HCT116 (cell line): ENCODE measurements around the gene UBE2R2. TPM values are rescaled to one million over a fixed set of nuclear protein-coding genes. Genes with fewer than 3 reads are reported as not detected.

Source experiments
- ATAC-seq: fragments of 200-7000 bp; cut with Tn5 transposase; 2 replicates; pipeline ENCODE4 v1.9.1; 2020; ENCODE audit warnings: mild to moderate bottlenecking, moderate library complexity
- BruUV-seq: library from RNA; stranded (reverse); fragments of 400-500 nt; replicated peaks from 2 replicates; lab custom pipeline; 2021; lab: Mats Ljungman, UMichigan
- CTCF ChIA-PET: fragments of 300-600 bp; sonication (Branson Sonifier 250); formaldehyde crosslinking; loops from one replicate; lab custom pipeline; 2021; ENCODE audit warnings: antibody characterized with exemption; lab: Charles Lee
- POLR2A ChIA-PET: fragments of 300-600, 350-600 bp; sonication (Branson Sonifier 250); formaldehyde crosslinking; loops from one replicate; lab custom pipeline; 2021; ENCODE audit warnings: antibody characterized with exemption; lab: Charles Lee
- RAD21 ChIA-PET, 2 experiments: fragments of 300-600 bp; sonication (Branson Sonifier 250); formaldehyde crosslinking; loops; one replicate each; lab custom pipeline; 2023; ENCODE audit warnings: low total read pairs in 2 of 2; ENCODE audit not compliant: uncharacterized antibody in 2 of 2, unreplicated experiment in 2 of 2, low non-redundant PET in 1 of 2; lab: Charles Lee
- DNase-seq: peaks from one replicate; pipeline ENCODE4 v3.0.0-alpha.2; 2010; ENCODE audit warnings: low read depth, low spot score
- H2AFZ ChIP-seq: fragments of 200-600 bp; shearing (Covaris generic), sonication (generic); 2 replicates; pipeline ENCODE4 v1.6.1; 2017; ENCODE audit warnings: low read depth, mixed run types, mixed read lengths, antibody characterized with exemption, low read length; ENCODE audit not compliant: poor library complexity, severe bottlenecking
- H3K27ac ChIP-seq: 2 replicates; pipeline ENCODE4 v1.5.1; 2012; ENCODE audit warnings: low read depth, low read length
- H3K27me3 ChIP-seq: fragments of 200-600 bp; sonication (generic); 2 replicates; pipeline ENCODE4 v1.6.1; 2016; ENCODE audit warnings: mixed run types, low read length, mixed read lengths; ENCODE audit not compliant: insufficient read depth
- H3K36me3 ChIP-seq, 2 experiments: fragments of 200-500 bp in 1 of 2; fragments of 200-600 bp in 1 of 2; sonication (Bioruptor generic) in 1 of 2; sonication (generic) in 1 of 2; 2 replicates each; pipeline versions ENCODE4 v1.5.1 to v1.6.1; 2014 to 2016; ENCODE audit warnings: low read length in 2 of 2, inconsistent platforms in 1 of 2, mixed read lengths in 1 of 2, mixed run types in 1 of 2; ENCODE audit not compliant: insufficient read depth in 2 of 2, control insufficient read depth in 1 of 2
- H3K4me1 ChIP-seq, 2 experiments: fragments of 200-600 bp in 1 of 2; sonication (generic) in 1 of 2; 2 replicates each; pipeline versions ENCODE4 v1.5.1 to v1.6.1; 2012 to 2017; ENCODE audit warnings: low read length in 2 of 2, inconsistent platforms in 1 of 2, mild to moderate bottlenecking in 1 of 2, mixed read lengths in 1 of 2, mixed run types in 1 of 2, moderate library complexity in 1 of 2; ENCODE audit not compliant: insufficient read depth in 2 of 2, control insufficient read depth in 1 of 2
- H3K4me2 ChIP-seq: fragments of 200-600 bp; sonication (generic); 2 replicates; pipeline ENCODE4 v1.6.1; 2017; ENCODE audit warnings: mixed run types, low read length, mixed read lengths
- H3K4me3 ChIP-seq, 2 experiments: fragments of 200-600 bp in 1 of 2; sonication (generic) in 1 of 2; replicated peaks in 1 of 2; 2 replicates each; pipeline ENCODE4 v1.5.1; 2011 to 2016; ENCODE audit warnings: low read length in 2 of 2, control low read depth in 1 of 2, low read depth in 1 of 2, mild to moderate bottlenecking in 1 of 2, mixed read lengths in 1 of 2, mixed run types in 1 of 2
- H3K79me2 ChIP-seq: fragments of 200-600 bp; sonication (generic); 2 replicates; pipeline ENCODE4 v1.6.1; 2017; ENCODE audit warnings: mild to moderate bottlenecking, mixed run types, low read length, moderate library complexity, mixed read lengths; ENCODE audit not compliant: insufficient read depth
- H3K9ac ChIP-seq: fragments of 200-600 bp; sonication (generic); 2 replicates; pipeline ENCODE4 v1.6.1; 2016; ENCODE audit warnings: low read length, mixed read lengths
- H3K9me2 ChIP-seq: fragments of 200-600 bp; sonication (generic), shearing (Covaris generic); 2 replicates; pipeline ENCODE4 v1.6.1; 2017; ENCODE audit warnings: mixed run types, mild to moderate bottlenecking, moderate library complexity; ENCODE audit not compliant: insufficient read depth
- H3K9me3 ChIP-seq, 2 experiments: fragments of 200-500 bp in 1 of 2; fragments of 200-600 bp in 1 of 2; sonication (Bioruptor generic) in 1 of 2; sonication (generic) in 1 of 2; 2 replicates each; pipeline ENCODE4 v1.6.1; 2014 to 2017; ENCODE audit warnings: low read length in 2 of 2, mixed read lengths in 2 of 2, inconsistent platforms in 1 of 2, low read depth in 1 of 2, mild to moderate bottlenecking in 1 of 2, mixed run types in 1 of 2, moderate library complexity in 1 of 2; ENCODE audit not compliant: control insufficient read depth in 1 of 2, insufficient read depth in 1 of 2
- H4K20me1 ChIP-seq: fragments of 200-600 bp; sonication (generic), shearing (Covaris generic); 2 replicates; pipeline ENCODE4 v1.6.1; 2017; ENCODE audit warnings: mixed run types, mild to moderate bottlenecking, moderate library complexity; ENCODE audit not compliant: insufficient read depth
- ATF3 ChIP-seq: IDR thresholded peaks from 2 replicates; pipeline ENCODE4 v1.6.1; 2012
- EGR1 ChIP-seq: IDR thresholded peaks from 2 replicates; pipeline ENCODE4 v1.6.1; 2012; ENCODE audit warnings: low read depth
- FOSL1 ChIP-seq: IDR thresholded peaks from 2 replicates; pipeline ENCODE4 v1.6.1; 2012; ENCODE audit warnings: low read depth
- JUND ChIP-seq: IDR thresholded peaks from 2 replicates; pipeline ENCODE4 v1.6.1; 2012
- RAD21 ChIP-seq: IDR thresholded peaks from 2 replicates; pipeline ENCODE4 v1.6.1; 2012; ENCODE audit warnings: low read depth, mild to moderate bottlenecking
- REST ChIP-seq: IDR thresholded peaks from 2 replicates; pipeline ENCODE4 v1.6.1; 2012; ENCODE audit warnings: low read depth
- SP1 ChIP-seq: IDR thresholded peaks from 2 replicates; pipeline ENCODE4 v1.6.1; 2012; ENCODE audit warnings: low read depth
- SRF ChIP-seq: IDR thresholded peaks from 2 replicates; pipeline ENCODE4 v1.6.1; 2012; ENCODE audit warnings: low read depth
- TCF7L2 ChIP-seq: IDR thresholded peaks from 2 replicates; pipeline ENCODE4 v1.7.0; 2011; ENCODE audit warnings: borderline replicate concordance, inconsistent platforms; ENCODE audit not compliant: insufficient read depth, insufficient read length; ENCODE audit errors: extremely low read depth
- YY1 ChIP-seq: IDR thresholded peaks from 2 replicates; pipeline ENCODE4 v1.6.1; 2011; ENCODE audit warnings: low read length, low read depth, moderate library complexity, mild to moderate bottlenecking; ENCODE audit not compliant: insufficient replicate concordance; ENCODE audit errors: extremely low read depth
- ZBTB33 ChIP-seq: IDR thresholded peaks from 2 replicates; pipeline ENCODE4 v1.6.1; 2011; ENCODE audit warnings: mild to moderate bottlenecking, low read length, moderate library complexity; ENCODE audit not compliant: insufficient replicate concordance; ENCODE audit errors: extremely low read depth
- ZNF274 ChIP-seq: fragments of 200-500 bp; sonication (Bioruptor generic); IDR thresholded peaks from 2 replicates; pipeline ENCODE4 v1.6.1; 2014; ENCODE audit warnings: mild to moderate bottlenecking, low read depth, low read length, inconsistent platforms
- intact Hi-C: fragments of 100-400 bp; cut with micrococcal nuclease; formaldehyde crosslinking; loops from 2 replicates; pipeline ENCODE4 v1.10.0; 2022
- total RNA-seq: library from RNA; stranded (reverse); gene quantifications from one replicate; pipeline ENCODE4 v1.2.1, GENCODE V29; 2021; ENCODE audit not compliant: unreplicated experiment

UBE2R2 gene
- total RNA-seq, 1 experiment from 2014 or later: 47.0 TPM

GRCh38 chr9:33952066-33952465 lies 135.1 kb downstream of the UBE2R2 start:
- H3K36me3 ChIP-seq: peaks cover 15 to 23% of the 10 kb centered on the region in 2 experiments; a peak in 3 of 4 replicates
- H3K4me1 ChIP-seq: no peaks in the 10 kb centered on the region
- no peak overlapping the region for H3K4me3 ChIP-seq
- H3K9me2 ChIP-seq: no peaks in the 10 kb centered on the region
- TF ChIP-seq EGR1 (no peak), ZBTB33 (no peak), YY1 (no peak), TCF7L2 (no peak), RAD21 (no peak), ATF3 (no peak), REST (no peak), SRF (no peak), SP1 (no peak), ZNF274 (no peak), FOSL1 (no peak), JUND (no peak)
- no peak overlapping the region for H3K9ac ChIP-seq
- H4K20me1 ChIP-seq: peaks cover 6% of the 10 kb centered on the region; the same call in 1 of the 2 replicates
- BruUV-seq: no TSS peak
- no peaks in the 10 kb centered on the region for H3K27me3 ChIP-seq
- no peak overlapping the region for H3K4me2 ChIP-seq
- ChIA-PET POLR2A (no interaction called here), CTCF (interaction anchor here (0.5 kb wide), 1 partner anchor 299 kb away, joined by 4 read pairs; no protein-coding TSS in a partner anchor), RAD21 (no interaction called here)
- intact Hi-C loops: no loop called here
- no peak for DNase-seq
- no peak for ATAC-seq
- H3K79me2 ChIP-seq: peaks cover 44% of the 10 kb centered on the region
- no peak overlapping the region for H2AFZ ChIP-seq
- no peaks in the 10 kb centered on the region for H3K9me3 ChIP-seq
- H3K27ac ChIP-seq: no peak overlapping the region
